ENCODE results near the gene RAC2.

RAC2 gene

DNA sequence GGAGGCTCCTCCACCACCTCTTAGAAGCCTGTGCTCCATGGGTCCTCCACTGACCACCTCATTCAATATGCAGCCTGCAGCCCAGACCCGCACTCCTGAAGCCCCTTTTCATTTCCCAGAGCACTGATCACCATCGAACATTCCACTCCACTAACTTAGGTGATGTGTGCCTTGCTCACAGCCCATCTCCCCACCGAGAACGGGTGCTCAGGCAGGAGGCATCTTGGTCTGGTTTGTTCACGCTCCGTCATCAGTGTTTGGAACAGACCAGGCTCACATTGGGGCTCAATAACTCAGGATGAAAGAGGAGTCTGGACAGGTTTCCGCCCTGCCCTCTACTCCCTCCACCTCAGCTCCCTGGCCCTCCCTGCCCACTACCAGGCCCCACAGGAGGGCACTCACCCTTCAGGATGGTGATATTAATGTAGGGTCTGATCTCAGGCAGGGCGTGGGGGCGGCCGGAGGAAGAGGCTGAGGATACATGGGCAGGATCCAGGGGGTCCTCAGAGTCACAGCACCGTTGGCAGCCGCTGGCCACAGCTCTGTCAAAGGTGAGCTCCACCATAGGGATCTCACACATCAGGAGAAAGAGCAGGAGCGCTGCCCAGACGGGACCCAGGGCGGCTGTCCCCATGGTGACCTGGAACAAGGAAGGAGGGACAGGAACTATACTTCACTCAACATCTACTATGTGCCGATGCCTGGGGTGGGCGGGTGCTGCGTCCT is 59.1 kb downstream of the RAC2 start:
- DNase-seq = no peak

DNA sequence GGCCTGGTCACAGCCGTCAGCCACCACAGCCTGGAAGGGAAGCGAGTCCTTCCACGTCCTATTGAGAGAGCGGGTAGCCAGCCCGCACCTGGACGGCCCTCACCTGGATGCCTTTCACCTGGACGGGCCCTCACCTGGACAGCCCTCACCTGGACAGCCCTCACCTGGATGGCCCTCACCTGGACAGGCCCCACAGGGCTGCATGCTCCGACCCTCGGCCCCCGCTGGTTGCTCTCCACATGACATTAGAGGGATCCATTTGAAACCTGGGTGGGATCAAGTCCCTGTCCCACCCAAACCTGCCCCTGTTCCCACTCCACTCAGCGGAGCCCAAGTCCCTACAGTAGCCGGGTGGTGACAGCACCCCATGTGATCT is 59.7 kb downstream of the RAC2 start:
- DNase-seq = no peak

DNA sequence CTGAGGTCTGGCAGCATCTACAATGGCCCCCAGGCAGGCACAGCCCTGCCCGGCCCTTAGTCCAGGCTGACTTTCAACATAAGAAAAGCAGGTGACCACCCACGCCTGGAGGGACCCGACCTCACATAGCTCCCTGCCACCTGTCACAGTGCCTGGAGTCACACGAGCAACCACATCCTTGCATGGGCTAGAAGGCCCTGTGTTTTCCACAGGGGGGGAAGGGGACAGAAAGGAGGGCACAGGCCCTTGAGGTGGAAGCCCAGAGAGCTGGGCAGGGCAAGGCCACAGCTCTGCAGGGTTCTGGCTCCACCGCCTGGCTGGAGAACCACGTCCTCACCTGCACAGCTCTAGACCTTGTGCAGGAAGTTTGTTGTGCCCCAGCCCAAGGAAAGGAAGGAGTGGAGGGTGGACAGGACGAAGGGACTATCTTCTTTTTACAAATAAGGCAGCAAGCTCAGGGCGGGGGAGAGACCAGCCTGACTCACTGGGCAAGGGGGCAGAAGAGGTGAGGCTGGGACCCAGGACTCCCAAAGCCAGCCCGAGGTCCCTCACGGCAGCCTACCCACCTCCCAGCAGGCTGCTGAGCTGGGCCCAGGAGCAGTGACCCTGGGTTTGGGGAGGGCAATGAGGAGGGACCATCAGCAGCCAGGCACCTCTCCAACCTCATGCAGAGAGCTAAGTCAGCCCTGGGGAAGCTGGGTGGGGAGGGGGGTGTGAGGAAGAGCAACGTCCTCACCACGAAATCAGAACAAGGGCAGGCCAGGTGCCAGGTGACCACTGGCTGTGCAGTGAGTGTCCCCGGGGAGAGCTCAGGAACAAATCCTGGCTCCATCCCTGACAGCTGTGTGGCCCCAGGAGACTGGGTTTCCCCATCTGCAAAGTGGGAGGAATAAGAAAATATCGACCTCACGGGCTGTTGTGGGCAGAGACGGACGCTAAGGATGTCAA is 60.4 kb downstream of the RAC2 start:
- DNase-seq = no peak

DNA sequence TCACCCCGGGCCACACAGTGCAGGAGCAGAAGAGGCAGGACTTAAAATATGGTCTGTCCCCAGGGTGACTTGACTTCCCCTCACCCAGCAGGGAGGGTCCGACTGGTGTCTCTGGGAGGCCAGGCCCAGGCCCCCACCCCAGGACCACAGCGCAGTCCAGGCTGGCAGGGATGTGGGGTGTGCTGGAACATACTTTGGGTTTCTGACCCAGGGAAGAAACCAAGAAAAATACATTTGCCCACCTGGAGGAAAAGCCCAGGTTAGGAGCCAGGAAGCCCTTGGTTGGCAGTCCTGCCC is 61.2 kb downstream of the RAC2 start:
- DNase-seq = no peak

DNA sequence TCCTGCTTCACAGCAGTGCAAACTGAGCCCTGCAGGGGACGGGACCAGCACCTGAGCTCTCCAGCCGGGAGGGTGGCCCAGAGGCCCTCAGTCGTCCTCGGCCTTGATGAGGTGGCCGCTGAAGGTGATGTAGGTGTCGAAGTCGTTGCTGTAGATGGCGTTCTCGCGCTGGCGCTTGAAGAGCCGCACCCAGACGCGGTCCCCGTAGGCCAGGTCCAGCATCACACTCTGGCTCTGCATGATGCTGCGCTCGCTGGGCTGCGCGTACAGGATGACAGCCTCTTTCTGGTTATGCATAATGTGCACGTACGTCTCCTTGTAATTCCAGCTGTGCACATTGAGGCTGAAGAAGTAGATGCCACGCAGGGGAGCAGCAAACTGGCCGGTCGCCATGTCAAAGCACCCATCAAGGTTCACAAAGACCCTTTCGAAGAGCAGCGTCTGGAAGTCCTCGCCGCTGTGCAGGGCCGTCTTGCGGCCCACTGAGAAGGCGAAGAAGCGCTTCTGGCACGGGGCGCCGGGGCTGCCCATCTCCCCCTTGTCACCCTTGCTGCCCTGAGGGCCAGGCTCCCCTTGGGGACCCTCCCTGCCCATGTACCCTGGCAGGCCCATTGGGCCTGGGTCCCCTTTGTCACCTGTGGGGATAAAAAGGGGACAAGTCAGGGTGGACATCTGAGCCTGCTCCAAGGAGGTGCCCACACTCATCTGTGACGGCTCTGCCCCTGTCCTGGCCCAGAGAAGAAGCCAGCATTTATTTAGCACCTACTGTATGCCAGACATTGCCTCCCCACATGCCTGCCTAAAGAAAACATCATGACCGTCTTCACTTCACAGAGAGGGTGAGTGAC is 61.7 kb downstream of the RAC2 start:
- no peak for DNase-seq

DNA sequence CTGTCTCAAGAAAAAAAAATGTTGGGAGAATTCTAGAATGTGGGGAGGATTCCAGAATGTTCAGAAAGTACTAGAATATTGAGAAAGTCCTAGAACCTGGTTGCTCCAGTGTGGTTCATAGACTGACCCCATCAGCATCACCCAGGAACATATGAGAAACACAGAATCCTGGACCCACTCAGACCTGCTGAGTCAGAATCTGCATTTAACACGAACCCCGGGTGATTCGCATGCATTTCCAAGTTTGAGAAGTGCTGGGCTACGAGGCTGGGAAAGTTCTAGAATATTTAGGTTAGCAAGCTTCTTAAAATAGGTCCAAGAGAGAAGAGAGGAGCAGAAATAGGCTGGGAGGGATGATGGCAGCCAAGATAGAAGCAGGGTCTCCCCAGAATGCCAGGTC is 62.4 kb downstream of the RAC2 start:
- no peak for DNase-seq

DNA sequence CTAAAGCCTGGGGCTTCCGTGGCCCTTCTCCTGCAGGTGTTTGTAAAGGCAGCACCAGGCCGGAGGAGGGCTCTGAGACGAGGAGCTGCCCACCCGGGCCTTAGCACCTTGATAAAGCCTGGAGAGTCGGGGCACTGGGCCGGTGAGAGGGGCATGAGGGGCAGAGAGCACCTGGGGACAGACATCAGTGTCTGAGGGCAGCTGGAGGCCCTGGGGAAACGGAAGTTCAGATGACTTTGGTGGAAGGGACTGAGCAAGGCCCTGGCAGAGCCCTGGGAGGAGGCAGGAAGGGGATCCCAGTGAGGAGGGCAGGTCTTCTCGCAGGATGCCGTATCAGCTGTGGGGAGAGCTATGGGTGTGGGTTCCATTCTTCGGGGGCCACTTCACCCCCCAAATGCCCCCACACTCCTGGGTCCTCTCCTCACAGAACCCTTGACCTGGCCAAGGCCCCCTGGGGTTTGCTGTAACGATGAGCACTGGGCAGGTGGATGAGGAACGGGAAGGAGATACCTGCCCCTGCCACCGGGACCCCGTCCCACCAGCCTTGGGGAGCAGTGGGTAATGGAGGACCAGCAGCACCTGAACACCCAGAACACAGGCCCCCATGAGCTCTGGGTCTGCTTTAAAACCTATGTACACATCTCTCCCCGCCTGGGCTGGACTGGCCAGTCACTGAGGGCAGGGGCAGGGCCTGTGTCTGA is 63.4 kb downstream of the RAC2 start:
- no peak for DNase-seq

DNA sequence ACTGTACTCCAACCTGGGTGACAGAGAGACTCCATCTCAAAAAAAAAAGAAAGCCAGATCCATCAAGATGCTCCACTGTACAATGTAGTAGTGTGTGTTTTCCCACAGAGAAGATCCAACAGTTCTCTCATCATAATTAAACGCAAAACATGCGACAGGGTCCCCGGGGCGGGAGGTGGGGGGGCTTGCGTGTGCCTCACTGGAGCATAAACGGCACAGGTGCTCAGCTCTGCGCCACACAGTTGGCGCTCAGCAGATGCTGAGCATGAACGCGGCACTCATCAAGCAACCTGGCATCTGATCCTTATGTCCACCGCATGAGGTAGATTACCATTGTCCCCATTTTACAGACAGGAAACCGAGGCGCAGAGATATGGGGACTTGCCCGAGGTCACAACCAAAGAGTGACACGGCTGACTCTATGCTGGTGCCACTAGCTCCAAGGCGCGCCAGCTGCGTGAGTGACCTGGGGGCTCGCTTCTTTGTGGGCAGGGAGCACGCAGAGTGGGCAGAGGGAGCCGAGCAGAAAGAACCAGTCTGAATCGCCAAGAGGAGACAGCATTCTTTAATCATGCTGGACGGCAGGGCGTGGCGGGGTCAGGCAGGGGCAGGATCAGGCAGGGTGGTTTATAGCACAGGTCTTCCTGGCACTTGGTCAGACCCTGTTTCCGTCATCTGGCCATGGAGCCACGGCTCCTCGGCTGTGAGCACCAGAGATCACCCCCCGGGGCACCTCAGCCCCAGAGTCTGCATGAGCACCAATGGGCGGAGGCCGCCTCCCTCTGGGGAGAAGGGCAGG is 64.2 kb downstream of the RAC2 start:
- no peak for DNase-seq

DNA sequence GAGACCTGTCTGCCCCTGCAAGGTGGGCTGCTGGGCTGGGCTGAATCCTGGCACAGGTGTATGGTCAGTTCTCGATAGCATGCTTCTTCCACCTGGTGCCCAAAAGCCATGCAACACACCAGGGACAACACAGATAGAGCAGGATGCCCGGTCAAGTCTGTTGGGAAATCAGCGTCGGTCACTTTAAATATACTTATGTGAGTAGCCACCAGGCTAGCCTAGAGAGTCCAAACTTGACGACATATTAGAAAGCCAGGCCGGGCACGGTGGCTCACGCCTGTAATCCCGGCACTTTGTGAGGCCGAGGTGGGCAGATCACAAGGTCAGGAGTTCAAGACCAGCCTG is 65.0 kb downstream of the RAC2 start:
- DNase-seq = no peak

DNA sequence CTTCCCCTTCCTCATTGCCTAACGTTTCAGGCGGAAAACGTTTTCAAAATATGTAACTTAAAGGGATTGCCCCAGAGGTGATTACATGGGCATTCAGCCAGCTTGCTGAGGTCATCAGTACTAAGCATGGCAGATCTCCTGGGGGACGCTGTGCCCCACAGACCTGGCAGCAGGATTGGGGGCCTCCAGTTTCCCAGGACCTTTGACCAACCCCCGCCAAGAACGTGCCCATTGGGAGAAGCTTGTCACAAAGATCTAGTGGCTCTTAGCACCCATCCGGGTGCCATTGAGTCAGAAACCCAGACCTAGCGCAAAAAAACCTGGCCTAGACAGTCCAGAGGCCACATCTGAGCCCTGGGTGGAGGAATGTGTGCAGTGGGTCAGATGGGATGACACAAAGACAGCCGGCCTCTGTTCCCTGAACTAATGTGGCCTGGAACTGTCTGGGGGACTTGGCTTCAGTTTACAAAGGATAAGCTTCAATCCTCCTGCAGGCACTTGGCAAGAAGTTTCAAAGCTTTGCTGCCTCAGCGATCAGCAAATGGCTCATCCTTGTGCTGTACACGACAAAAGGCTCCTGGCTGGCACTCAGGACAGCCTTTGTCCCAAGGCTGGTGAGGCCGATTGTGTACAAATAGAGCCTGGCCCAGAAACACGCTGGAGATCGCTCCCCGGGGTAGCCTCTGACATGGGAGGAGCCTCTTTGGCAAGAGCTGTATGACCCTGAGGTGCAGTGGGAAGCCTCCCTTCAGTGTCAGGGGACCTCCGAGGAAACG is 65.5 kb downstream of the RAC2 start:
- no peak for DNase-seq

DNA sequence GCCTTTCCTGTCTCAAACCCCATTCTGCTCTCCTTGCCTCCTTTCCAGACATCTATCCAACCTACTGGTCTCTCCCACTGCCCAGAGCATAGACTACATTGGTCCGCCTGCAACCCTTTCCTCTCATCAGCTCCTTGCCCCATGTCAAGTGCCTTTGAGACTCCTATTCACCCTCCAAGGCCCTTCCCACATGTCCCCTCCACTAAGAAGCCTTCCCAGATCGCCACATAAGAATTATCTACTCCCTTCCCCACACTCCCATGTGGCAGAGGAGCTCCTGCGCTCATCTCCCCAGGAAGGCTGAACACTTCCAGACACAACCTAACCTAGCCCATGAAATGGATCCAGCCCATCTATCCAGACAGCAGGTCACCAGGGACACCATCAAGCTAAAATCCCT is 66.3 kb downstream of the RAC2 start:
- no peak for DNase-seq

DNA sequence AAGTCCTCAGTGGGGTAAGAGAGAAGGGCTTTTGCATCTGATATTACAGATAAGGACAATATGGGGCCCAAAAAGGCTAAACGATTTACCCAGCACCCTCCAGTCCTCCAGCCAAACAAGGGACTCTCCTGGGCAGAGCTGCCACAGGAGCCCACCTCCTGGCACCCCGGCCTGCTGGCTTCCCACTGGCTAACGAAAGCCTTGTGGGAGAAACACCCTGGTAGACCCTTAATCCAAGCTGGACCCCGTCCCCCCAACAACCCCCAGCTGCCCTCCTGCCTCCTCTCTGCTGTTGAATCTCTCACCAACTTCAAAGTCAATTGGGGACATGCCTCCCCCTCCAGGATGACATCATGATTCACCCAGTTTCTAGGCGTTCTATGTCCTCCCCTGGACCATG is 66.8 kb downstream of the RAC2 start:
- DNase-seq = no peak

DNA sequence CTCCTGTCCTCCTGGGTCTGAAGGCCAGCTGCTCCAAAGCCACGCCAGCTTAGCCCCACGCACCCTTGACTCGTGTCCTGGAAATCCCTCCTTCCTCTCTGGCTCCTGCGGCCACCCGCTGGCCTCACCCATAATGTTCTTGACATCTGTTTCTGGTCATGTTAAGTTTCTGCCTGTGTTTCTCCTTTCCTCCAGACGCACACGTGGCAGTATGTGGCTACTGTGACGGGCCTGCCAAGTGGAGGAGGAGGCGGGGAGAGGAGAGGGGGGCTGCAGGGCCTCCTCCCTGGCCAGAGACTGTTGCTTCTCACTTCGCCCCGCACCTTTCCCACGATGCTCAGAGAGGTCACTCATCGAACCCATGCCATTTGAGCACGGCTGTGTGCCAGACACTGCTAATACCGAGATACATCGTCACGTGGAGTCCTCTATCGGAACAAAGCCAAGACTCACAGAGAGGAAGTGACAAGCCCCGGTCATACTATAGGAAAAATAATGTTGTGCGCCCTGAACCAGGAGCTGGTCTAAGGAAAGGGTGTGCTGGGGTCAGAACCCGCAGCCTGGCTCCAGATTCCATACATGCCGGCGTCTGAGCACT is 67.5 kb downstream of the RAC2 start:
- peak; percentile 78 for DNase-seq

DNA sequence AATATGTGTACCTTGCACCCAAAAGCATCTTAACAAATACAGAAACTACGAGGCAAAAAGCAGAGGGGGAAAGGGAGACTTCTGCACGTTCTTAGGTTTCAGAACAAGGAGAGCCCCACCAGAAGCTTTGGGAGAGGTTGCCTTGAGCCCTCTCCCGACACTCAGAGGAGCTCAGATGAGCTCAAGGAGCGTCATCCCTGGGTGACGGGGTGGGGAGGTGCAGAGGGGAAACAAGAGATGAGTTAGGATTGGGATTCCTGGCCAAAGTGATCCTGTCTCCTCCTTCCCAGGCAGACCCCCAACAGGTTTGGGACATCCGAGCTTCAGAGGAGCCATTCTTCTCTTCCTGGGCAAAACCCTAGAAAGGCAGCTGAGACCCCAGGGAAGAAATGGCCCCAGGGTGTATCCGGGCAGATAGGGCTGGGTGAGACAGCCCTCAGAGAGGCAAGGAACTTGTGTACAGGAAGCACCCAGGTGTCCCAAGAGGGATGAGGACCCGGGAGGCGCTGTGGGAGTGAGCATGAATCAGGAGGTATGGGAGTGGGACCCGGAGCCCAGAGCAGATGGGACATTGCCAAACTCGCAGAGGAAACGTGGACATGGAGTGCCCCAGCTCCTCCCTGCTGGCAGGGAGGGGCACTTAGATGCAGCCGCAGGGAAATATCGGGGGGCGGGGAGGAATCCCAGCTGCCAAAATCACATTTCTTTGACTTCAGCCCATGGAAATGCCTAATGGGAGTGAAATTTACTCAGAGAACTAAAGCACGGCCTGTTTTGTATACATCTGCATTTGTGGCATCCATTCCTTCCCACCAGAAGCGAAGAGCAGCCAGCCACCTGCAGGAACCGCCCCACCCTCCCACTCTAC is 68.4 kb downstream of the RAC2 start:
- no peak for DNase-seq
